GM19372 (cell line): Measurements from ENCODE around the gene ACAD8.
"Not testable (repeated sequence)": the region's sequence is repeated elsewhere in the genome, so short reads cannot be mapped to it uniquely, and the experiment has no call there.

Experiments
- ATAC-seq: cut with Tn5 transposase; IDR thresholded peaks from one replicate; pipeline ENCODE4 v1.9.1; 2021; ENCODE audit warnings: mild to moderate bottlenecking, low read depth, moderate library complexity; ENCODE audit not compliant: unreplicated experiment

The ACAD8 gene

GRCh38 chr11:134284349-134284748 lies 31.0 kb downstream of the ACAD8 start:
- ATAC-seq: not testable (repeated sequence)

- no peak for ATAC-seq
Observed at GRCh38 chr11:134287561-134287960, 34.2 kb downstream of the ACAD8 start.

- no peak for ATAC-seq
Observed at GRCh38 chr11:134288486-134288885, 35.1 kb downstream of the ACAD8 start.

- no peak for ATAC-seq
Observed at GRCh38 chr11:134289167-134289566, 35.8 kb downstream of the ACAD8 start.

- no peak for ATAC-seq
Observed at GRCh38 chr11:134289789-134290188, 36.4 kb downstream of the ACAD8 start.

GRCh38 chr11:134290646-134291045 lies 37.3 kb downstream of the ACAD8 start:
- ATAC-seq: no peak

- ATAC-seq: no peak
Observed at GRCh38 chr11:134291196-134291595, 37.8 kb downstream of the ACAD8 start.

- no peak for ATAC-seq
Observed at GRCh38 chr11:134292661-134293060, 39.3 kb downstream of the ACAD8 start.

GRCh38 chr11:134293119-134294113 lies 40.0 kb downstream of the ACAD8 start:
- no peak for ATAC-seq

- no peak for ATAC-seq
Observed at GRCh38 chr11:134294664-134295063, 41.3 kb downstream of the ACAD8 start.

- ATAC-seq: no peak
Observed at GRCh38 chr11:134312223-134312622, 58.9 kb downstream of the ACAD8 start.

GRCh38 chr11:134312807-134313206 lies 59.4 kb downstream of the ACAD8 start:
- ATAC-seq: no peak

GRCh38 chr11:134313379-134313778 lies 60.0 kb downstream of the ACAD8 start:
- no peak for ATAC-seq

- no peak for ATAC-seq
Observed at GRCh38 chr11:134313821-134314607, 60.6 kb downstream of the ACAD8 start.
